ENCODE results near the gene TBL3.

The TBL3 gene

GRCh38 chr16:2019518-2019920, 47.7 kb downstream of the TBL3 start, which contains the start of gene NPW:
TSS of gene NPW (plus strand) at chr16:2019785.
- no peak for TF ChIP-seq CTCF (IDR thresholded peaks at IDR 0.05)
- no peak for DNase-seq (ENCODE audit: low spot score)
- Histone ChIP-seq H3K4me3 (peak within 1 kb of the TSS; percentile 38), H3K27ac (no peak within 1 kb of the TSS)

GRCh38 chr16:2019921-2020831, 48.3 kb downstream of the TBL3 start:
- no peak for DNase-seq (ENCODE audit: low spot score)
- H3K27ac ChIP-seq = no peak overlapping the region
- peak overlapping the region; percentile 38 for H3K4me3 ChIP-seq
- no peak for TF ChIP-seq CTCF (IDR thresholded peaks at IDR 0.05)

GRCh38 chr16:2022723-2023091, 50.9 kb downstream of the TBL3 start:
- peak overlapping the region; percentile 67 for H3K4me3 ChIP-seq
- no peak overlapping the region for H3K27ac ChIP-seq
- no peak for DNase-seq (ENCODE audit: low spot score)
- no peak for TF ChIP-seq CTCF (IDR thresholded peaks at IDR 0.05)

GRCh38 chr16:2023092-2024031, 51.5 kb downstream of the TBL3 start:
- TF ChIP-seq CTCF (IDR thresholded peaks at IDR 0.05) = peak; percentile 90
- Histone ChIP-seq H3K27ac (peak overlapping the region in 1 of 2 donors; percentile 75), H3K4me3 (peak overlapping the region; percentile 67)
- peak; percentile 92 for DNase-seq (ENCODE audit: low spot score)

GRCh38 chr16:2024032-2024420, 52.2 kb downstream of the TBL3 start:
- TF ChIP-seq CTCF (IDR thresholded peaks at IDR 0.05) = no peak
- Histone ChIP-seq H3K4me3 (peak overlapping the region; percentile 67), H3K27ac (peak overlapping the region in 1 of 2 donors; percentile 75)
- no peak for DNase-seq (ENCODE audit: low spot score)

- no peak overlapping the region for H3K27ac ChIP-seq
- TF ChIP-seq CTCF (IDR thresholded peaks at IDR 0.05) = no peak
- no peak for DNase-seq (ENCODE audit: low spot score)
- H3K4me3 ChIP-seq = no peak overlapping the region
Measured at GRCh38 chr16:2025251-2025650, 53.4 kb downstream of the TBL3 start.

Data from coronary artery (tissue), 2 donors.